Osteocyte (in vitro differentiated cells): ENCODE results near the gene TAGLN2. TPM values are rescaled to one million over a fixed set of nuclear protein-coding genes. Genes with fewer than 3 reads are reported as not detected.

Experiments used
- DNase-seq: peaks from one replicate; pipeline ENCODE4 v3.0.0; 2021; ENCODE audit warnings: mixed read lengths; ENCODE audit not compliant: unreplicated experiment; ENCODE audit errors: extremely low spot score
- H3K27ac Mint-ChIP-seq: one replicate; pipeline ENCODE4 v1.8.0; 2021; ENCODE audit warnings: mild to moderate bottlenecking, mixed read lengths; ENCODE audit not compliant: unreplicated experiment
- H3K27me3 Mint-ChIP-seq: one replicate; pipeline ENCODE4 v1.8.0; 2021; ENCODE audit warnings: mixed read lengths; ENCODE audit not compliant: unreplicated experiment
- H3K36me3 Mint-ChIP-seq: one replicate; pipeline ENCODE4 v1.8.0; 2021; ENCODE audit warnings: mixed read lengths; ENCODE audit not compliant: unreplicated experiment
- H3K4me1 Mint-ChIP-seq: one replicate; pipeline ENCODE4 v1.8.0; 2021; ENCODE audit warnings: mixed read lengths; ENCODE audit not compliant: unreplicated experiment
- H3K4me3 Mint-ChIP-seq: one replicate; pipeline ENCODE4 v1.8.0; 2021; ENCODE audit warnings: mild to moderate bottlenecking, moderate library complexity, mixed read lengths; ENCODE audit not compliant: unreplicated experiment
- H3K9me3 Mint-ChIP-seq: one replicate; pipeline ENCODE4 v1.8.0; 2021; ENCODE audit warnings: mixed read lengths; ENCODE audit not compliant: unreplicated experiment
- CTCF ChIP-seq: fragments of 200-600 bp; sonication (generic); IDR thresholded peaks from 2 replicates; pipeline ENCODE4 v1.5.0; 2021; ENCODE audit warnings: antibody characterized with exemption, mild to moderate bottlenecking, moderate library complexity
- total RNA-seq: library from RNA; stranded (reverse); gene quantifications from 2 replicates; pipeline ENCODE4 v1.2.1, GENCODE V29; 2021

The TAGLN2 gene
- total RNA-seq, 1 donor from 2014 or later, result 169 TPM

DNA sequence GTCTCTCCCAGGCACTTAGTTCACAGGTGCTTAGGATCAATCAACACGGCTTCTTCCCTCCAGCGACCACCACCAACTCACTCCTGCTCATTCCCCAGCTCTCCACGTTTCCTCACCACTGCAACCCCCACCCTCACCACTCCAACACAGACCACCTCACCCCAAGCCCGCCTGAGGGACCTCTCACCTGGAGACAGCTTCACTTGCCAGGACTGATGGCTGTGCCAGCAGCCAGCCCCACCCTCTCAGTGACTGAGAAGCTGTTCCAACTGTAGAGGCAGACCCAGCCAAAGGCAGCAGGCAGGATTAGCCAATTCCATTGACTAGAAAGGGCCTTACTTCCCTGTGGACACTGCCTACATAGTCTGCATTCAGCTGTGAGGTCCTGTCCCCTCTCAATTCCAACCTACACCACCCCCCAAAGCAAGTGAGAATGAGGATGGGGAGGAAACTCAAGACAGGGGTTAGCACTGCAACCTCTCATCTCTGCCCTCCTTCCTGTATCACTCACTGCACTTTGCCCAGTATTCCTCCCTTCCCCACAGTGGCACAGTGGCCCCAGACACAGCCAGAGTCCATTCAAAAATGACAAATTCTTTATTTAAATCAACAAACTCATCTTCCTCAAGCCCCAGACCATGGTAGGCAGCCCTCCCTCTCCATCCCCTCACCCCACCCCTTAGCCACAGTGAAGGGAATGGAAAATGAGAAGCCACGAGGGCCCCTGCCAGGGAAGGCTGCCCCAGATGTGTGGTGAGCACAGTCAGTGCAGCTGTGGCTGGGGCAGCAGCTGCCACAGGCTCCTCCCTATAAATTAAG is 7.6 kb downstream of the TAGLN2 start:
- Mint-ChIP-seq H3K36me3 (peaks cover 27% of the 10 kb centered on the region), H3K27ac (peak overlapping the region; percentile 62), H3K27me3 (no peaks in the 10 kb centered on the region), H3K9me3 (no peaks in the 10 kb centered on the region), H3K4me1 (peaks cover 76% of the 10 kb centered on the region), H3K4me3 (no peak overlapping the region)
- DNase-seq, result no peak
- no peak for TF ChIP-seq CTCF

DNA sequence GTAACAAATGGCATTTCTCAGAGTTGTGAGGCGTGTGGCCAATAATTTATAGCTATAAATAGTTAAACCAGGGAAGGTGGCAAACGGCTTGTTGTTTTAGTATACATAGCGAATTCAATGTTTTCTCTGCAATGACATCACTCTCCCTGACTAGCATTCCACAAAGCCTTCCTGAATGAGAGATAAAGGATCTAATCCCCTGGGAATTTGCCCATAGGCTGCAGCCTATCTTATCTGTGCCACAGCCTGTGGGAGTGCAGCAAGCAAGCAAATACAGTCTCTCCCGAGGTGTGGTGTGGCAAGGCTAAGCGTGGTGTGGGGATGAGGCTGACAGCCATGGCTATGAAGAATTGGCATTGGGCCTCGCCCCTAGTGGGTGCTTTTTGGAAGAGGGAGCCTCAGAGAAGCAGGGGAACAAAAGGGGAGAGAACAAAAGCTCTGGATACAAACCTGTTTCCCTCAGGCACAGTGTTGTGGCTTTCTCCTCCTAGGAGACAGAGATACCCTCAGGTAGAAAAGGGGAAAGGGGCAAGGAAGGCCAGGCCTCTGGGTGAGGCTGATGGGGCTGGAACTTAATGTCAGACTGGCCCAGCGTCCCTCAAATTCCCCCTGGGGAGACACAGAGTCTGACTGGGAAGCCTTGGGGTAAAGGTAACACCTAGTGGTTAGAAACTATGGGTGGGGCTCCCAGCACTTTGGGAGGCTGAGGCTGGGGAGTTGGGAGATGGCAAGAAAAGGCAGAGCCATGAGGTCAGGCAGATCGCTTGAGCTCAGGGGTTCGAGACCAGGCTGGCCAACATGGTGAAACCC is 8.9 kb downstream of the TAGLN2 start:
- Mint-ChIP-seq H3K27me3 (no peaks in the 10 kb centered on the region), H3K27ac (peak overlapping the region; percentile 83), H3K9me3 (no peaks in the 10 kb centered on the region), H3K4me3 (peak overlapping the region; percentile 41), H3K4me1 (peaks cover 70% of the 10 kb centered on the region), H3K36me3 (peaks cover 24% of the 10 kb centered on the region)
- TF ChIP-seq CTCF, result no peak
- no peak for DNase-seq

DNA sequence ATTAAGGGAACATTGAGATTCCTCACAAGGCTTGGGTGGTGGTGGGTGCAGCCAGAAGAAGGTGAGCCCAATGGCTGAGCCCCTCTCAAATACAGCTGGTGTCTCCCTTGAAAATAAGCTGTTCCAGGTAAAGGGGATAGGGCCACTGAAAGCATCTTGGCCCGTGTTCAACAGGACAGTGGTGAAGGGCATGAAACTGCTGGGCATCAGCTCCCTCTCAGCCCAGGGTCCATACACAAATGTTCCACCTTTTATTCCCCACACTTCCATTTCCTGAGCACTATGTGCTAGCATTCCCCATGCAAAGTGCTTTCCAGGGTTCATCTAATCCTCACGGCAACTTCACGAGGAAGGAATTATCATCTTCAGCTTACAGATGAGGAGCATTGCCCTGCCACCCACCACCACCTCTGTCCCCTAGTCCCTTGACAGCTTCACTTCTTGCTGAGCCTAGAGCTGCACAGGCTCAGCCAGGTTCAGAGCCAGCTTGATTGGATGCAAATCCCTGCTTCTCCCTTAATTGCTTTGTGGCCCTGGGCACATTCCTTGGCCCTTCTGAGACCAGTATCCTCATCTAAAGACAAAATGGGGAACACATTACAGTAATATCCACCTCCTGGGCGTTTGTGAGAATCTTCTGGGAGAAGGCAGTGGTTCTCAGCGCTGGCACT is 9.6 kb downstream of the TAGLN2 start:
- no peak for DNase-seq
- Mint-ChIP-seq H3K36me3 (peaks cover 24% of the 10 kb centered on the region), H3K27ac (peak overlapping the region; percentile 83), H3K9me3 (no peaks in the 10 kb centered on the region), H3K4me3 (no peak overlapping the region), H3K27me3 (no peaks in the 10 kb centered on the region), H3K4me1 (peaks cover 67% of the 10 kb centered on the region)
- TF ChIP-seq CTCF, result no peak

DNA sequence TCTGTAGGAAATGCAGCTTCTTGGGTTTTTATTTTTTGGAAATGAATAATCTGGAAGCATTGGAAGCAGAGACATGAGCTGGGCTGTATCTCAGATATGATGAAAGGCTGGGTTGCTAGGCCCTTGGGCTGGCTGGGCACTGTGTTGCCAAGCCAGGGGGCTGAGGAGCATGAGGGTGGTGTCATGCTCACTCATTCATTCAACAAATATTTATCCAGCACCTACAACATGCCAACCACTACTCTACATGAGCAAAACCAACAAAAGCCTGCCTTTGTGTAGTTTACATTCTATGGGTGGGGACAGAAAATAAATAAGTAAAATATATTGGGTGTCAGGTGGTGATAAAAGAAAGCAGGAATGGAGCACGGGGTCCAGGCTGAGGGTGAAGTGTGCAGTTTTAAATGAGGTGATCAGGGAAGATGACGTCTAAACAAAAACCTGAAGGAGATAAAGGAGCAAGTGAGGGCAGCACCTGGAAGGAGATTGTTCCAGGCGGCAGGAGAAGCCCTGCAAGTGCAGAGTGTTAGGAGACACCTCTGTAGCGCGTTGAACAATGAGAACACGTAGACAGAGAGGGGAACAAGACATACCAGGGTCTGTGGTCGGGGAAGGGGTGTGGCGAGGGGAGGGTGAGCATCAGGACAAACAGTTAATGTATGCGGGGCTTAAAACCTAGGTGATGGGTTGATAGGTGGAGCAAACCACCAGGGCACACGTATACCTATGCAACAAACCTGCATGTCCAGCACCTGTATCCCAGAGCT is 10.9 kb downstream of the TAGLN2 start:
- TF ChIP-seq CTCF, result no peak
- Mint-ChIP-seq H3K9me3 (no peaks in the 10 kb centered on the region), H3K27me3 (no peaks in the 10 kb centered on the region), H3K4me3 (no peak overlapping the region), H3K4me1 (peaks cover 67% of the 10 kb centered on the region), H3K27ac (peak overlapping the region; percentile 24), H3K36me3 (peaks cover 12% of the 10 kb centered on the region)
- no peak for DNase-seq
